Measurements from ENCODE around the gene SYK.

SYK gene

GRCh38 chr9:90878562-90878961 is 76.9 kb downstream of the SYK start:
- POLR2A ChIA-PET, result no interaction called here
- Histone ChIP-seq H3K4me1 (ENCODE audit: control insufficient read depth, insufficient read depth, low read length) (no peaks in the 10 kb centered on the region), H3K36me3 (ENCODE audit: control insufficient read depth in 2 of 2, insufficient read depth in 1 of 2, low read length in 2 of 2) (peaks cover 4 to 70% of the 10 kb centered on the region in 2 experiments; a peak in 2 of 3 replicates), H3K4me3 (ENCODE audit: low read depth, low read length) (no peak overlapping the region), H3K9me3 (ENCODE audit: control insufficient read depth, insufficient read depth, low read depth, low read length) (no peaks in the 10 kb centered on the region), H3K27ac (ENCODE audit: extremely low read depth, low read depth, low read length) (no peak overlapping the region)
- CTCF ChIA-PET, result interaction anchor here (0.6 kb wide), 1 partner anchor 123 kb away, joined by 3 read pairs; no protein-coding TSS in a partner anchor
- TF ChIP-seq ZNF600 (tag by site-specific recombination; IDR thresholded peaks at IDR 0.05), result no peak
- no peak for TF ChIP-seq ZIC2 (tag by site-specific recombination; IDR thresholded peaks at IDR 0.05)
- TF ChIP-seq ZNF175 (tag by site-specific recombination; IDR thresholded peaks at IDR 0.05), result no peak
- no peak for TF ChIP-seq PATZ1 (tag by site-specific recombination; IDR thresholded peaks at IDR 0.05)
- TF ChIP-seq ZNF202 (tag by site-specific recombination; IDR thresholded peaks at IDR 0.05; ENCODE audit: borderline replicate concordance), result no peak
- TF ChIP-seq ZNF544 (tag by site-specific recombination; IDR thresholded peaks at IDR 0.05), result no peak
- no peak for TF ChIP-seq ZNF571 (tag by site-specific recombination; IDR thresholded peaks at IDR 0.05)

GRCh38 chr9:90880066-90880465 is 78.4 kb downstream of the SYK start:
- POLR2A ChIA-PET, result no interaction called here
- no peaks in the 10 kb centered on the region for H3K9me3 ChIP-seq (ENCODE audit: control insufficient read depth, insufficient read depth, low read depth, low read length)
- CTCF ChIA-PET, result interaction anchor here (1.8 kb wide), 1 partner anchor 10 kb away, joined by 9 read pairs; no protein-coding TSS in a partner anchor
- H3K36me3 ChIP-seq (ENCODE audit: control insufficient read depth in 2 of 2, insufficient read depth in 1 of 2, low read length in 2 of 2), result peaks cover 3 to 59% of the 10 kb centered on the region in 2 experiments; a peak in 2 of 3 replicates
- H3K27ac ChIP-seq (ENCODE audit: extremely low read depth, low read depth, low read length), result no peak overlapping the region
- no peaks in the 10 kb centered on the region for H3K4me1 ChIP-seq (ENCODE audit: control insufficient read depth, insufficient read depth, low read length)
- H3K4me3 ChIP-seq (ENCODE audit: low read depth, low read length), result no peak overlapping the region
- TF ChIP-seq ZNF791 (tag by site-specific recombination; IDR thresholded peaks at IDR 0.05) (no peak), MZF1 (tag by site-specific recombination; IDR thresholded peaks at IDR 0.05; ENCODE audit: borderline replicate concordance) (no peak)

- Histone ChIP-seq H3K4me1 (ENCODE audit: control insufficient read depth, insufficient read depth, low read length) (no peaks in the 10 kb centered on the region), H3K9me3 (ENCODE audit: control insufficient read depth, insufficient read depth, low read depth, low read length) (no peaks in the 10 kb centered on the region), H3K4me3 (ENCODE audit: low read depth, low read length) (no peak overlapping the region), H3K27ac (ENCODE audit: extremely low read depth, low read depth, low read length) (no peak overlapping the region), H3K36me3 (ENCODE audit: control insufficient read depth in 2 of 2, insufficient read depth in 1 of 2, low read length in 2 of 2) (peaks cover 0 to 59% of the 10 kb centered on the region in 2 experiments; a peak in 1 of 3 replicates)
- ChIA-PET CTCF (interaction anchor here (1.8 kb wide), 1 partner anchor 10 kb away, joined by 9 read pairs; no protein-coding TSS in a partner anchor), POLR2A (no interaction called here)
- no peak for TF ChIP-seq ZNF488 (tag by site-specific recombination; IDR thresholded peaks at IDR 0.05)
Measured at GRCh38 chr9:90880669-90881068, 79.0 kb downstream of the SYK start.

- Histone ChIP-seq H3K9me3 (ENCODE audit: control insufficient read depth, insufficient read depth, low read depth, low read length) (no peaks in the 10 kb centered on the region), H3K27ac (ENCODE audit: extremely low read depth, low read depth, low read length) (no peak overlapping the region), H3K36me3 (ENCODE audit: control insufficient read depth in 2 of 2, insufficient read depth in 1 of 2, low read length in 2 of 2) (peaks cover 0 to 56% of the 10 kb centered on the region in 2 experiments; a peak in 1 of 3 replicates), H3K4me1 (ENCODE audit: control insufficient read depth, insufficient read depth, low read length) (no peaks in the 10 kb centered on the region), H3K4me3 (ENCODE audit: low read depth, low read length) (no peak overlapping the region)
- no peak for TF ChIP-seq ZNF19 (tag by site-specific recombination; IDR thresholded peaks at IDR 0.05; ENCODE audit: low read depth)
- TF ChIP-seq ZNF157 (tag by site-specific recombination; IDR thresholded peaks at IDR 0.05), result no peak
- TF ChIP-seq ATF2 (tag by site-specific recombination; IDR thresholded peaks at IDR 0.05; ENCODE audit: low read depth), result no peak
- TF ChIP-seq ZNF571 (tag by site-specific recombination; IDR thresholded peaks at IDR 0.05), result no peak
- no peak for TF ChIP-seq ZNF610 (tag by site-specific recombination; IDR thresholded peaks at IDR 0.05; ENCODE audit: borderline replicate concordance)
- no peak for TF ChIP-seq ZNF292 (tag by site-specific recombination; IDR thresholded peaks at IDR 0.05; ENCODE audit: borderline replicate concordance, low read depth)
- no peak for TF ChIP-seq ZNF501 (tag by site-specific recombination; IDR thresholded peaks at IDR 0.05)
- ChIA-PET POLR2A (no interaction called here), CTCF (no interaction called here)
Measured at GRCh38 chr9:90881648-90882047, 80.0 kb downstream of the SYK start.

Measured in HEK293 (cell line).